ENCODE data around the gene ABL2.
A peak's percentile ranks its signal among the peaks of the same experiment; 100 is the strongest.

Gene ABL2

DNA sequence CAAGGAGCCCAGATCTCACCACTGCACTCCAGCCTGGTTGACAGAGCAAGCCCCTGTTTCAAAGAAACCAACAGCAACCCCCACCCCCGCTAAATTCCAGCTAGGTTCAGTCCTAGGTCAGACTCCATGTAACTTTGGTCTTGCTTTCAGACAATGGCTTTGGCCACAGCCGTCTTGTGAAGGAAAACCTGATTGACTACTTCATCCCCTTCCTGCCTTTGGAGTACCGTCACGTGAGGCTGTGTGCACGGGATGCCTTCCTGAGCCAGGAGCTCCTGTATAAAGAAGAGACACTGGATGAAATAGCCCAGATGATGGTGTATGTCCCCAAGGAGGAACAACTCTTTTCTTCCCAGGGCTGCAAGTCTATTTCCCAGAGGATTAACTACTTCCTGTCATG is 134.7 kb downstream of the ABL2 start:
- DNase-seq (ENCODE audit: low read depth in 2 of 2), result no peak

DNA sequence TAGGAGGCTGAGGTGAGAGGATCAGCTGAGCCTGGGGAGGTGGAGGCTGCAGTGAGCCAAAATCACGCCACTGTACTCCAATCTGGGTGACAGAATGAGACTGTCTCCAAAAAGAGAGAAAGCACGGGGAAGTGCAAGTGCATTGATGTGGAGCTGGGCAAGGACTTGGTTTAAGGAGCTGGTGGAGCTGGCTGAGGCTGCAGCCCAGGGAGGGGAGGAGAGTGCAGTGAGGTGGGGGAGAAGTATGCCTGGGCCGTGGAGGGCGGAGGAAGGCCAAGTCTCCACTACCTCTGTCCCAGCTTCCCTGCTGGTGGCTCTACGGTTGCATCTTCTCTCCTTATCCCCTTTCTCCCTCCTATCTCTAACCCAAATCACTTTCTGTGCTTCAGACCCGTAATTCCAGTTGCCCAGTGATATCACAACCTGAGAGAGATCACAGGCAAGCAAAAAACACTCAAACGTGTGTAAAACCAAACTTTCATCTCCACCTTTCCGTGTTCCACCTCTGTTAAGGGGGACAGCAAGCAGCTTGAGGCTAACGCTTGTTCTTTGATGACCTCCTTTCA is 136.5 kb downstream of the ABL2 start:
- DNase-seq (ENCODE audit: low read depth in 2 of 2), result no peak

DNA sequence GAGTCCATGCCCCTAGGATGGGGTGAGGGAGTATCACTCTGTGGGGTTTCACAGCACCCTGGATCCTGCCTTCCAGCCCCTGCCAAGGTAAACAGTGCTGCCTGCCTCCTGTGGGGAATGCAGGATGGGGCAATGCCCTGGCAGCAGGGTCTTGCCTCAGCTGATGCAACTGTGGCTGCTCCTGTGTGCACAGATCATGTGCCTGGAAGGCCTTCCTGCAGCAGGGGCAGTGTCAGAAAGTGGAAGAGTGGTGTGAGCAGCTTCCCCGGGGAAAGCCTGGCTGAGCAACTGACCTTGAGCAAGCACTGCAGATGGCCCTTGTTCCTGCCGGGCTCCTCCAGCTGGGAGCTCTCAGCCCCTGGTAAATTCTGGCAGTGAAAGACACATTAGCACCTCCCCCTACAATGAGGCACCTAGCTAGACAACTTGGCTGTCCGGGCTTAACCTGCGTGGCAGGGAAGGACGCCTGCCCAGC is 137.7 kb downstream of the ABL2 start:
- no peak for DNase-seq (ENCODE audit: low read depth in 2 of 2)

DNA sequence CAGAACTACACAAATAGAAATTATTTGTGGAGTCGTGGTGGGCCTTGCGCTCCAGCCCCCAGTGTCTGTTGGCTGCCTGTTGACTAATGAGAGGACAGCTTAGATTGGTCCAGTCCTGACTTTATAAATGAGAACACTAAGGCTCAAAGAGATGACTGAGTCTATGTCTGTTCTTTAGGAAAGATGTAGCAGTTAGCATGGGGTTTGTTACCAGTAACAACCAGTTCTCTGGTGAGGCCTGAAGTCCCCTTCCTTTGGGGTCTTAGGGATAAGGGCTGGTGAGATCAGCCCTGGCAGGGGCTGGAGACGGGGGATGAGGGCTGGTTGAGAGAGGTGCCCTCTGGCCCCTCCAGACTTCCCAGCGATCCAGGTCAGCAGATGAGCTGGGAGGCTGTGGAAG is 138.6 kb downstream of the ABL2 start:
- no peak for DNase-seq (ENCODE audit: low read depth in 2 of 2)

DNA sequence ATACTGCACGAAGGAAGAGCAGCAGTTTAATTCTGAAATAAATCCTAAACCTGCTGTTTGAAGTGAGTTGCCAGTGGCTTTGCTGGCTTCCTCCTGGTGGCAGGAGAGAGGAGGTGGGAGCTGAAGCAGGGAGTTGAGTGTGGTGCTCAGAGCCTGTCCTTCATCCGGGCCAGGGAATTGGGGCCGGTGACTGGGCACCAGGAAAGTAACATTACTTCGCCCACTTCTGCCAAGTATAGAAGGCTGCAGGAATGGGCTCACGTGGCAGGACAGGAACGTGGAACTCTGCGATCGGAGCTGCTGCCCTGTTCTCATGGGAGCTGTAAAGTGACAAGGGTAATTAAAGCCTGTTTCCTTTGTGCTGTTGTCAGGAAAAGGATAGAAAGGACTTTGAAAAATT is 139.0 kb downstream of the ABL2 start:
- no peak for DNase-seq (ENCODE audit: low read depth in 2 of 2)

DNA sequence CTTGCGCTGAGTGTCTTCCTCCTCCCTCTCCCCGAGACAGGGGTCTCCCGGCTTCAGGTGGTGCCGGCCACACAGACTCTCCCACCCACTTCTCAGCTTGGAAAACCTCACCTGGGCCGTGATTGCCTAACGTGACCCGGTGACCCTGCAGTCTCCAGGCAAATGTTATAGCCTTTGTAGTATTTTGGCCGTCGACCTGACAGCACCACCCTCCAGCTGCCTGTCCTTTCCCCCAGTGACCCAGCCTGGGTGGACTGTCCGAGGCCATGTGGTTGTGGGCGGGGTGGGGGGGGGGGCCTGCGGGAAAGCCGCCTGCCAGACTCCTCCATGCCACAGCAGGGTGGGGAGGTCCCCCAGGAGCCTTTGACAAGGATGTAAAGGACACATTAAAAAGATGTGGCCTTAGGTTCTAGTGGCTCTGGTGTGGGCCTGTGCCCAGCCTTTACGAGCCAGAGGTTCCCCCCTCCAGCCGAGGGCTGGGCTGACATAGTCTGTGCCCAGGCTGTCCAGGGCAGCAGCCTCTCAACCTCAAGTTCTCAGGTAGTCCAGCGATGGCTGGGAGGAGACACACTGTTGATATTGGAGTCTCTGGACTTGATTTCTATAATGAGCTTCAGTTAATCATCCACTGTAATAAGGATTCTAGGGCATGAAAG is 139.5 kb downstream of the ABL2 start:
- no peak for DNase-seq (ENCODE audit: low read depth in 2 of 2)

DNA sequence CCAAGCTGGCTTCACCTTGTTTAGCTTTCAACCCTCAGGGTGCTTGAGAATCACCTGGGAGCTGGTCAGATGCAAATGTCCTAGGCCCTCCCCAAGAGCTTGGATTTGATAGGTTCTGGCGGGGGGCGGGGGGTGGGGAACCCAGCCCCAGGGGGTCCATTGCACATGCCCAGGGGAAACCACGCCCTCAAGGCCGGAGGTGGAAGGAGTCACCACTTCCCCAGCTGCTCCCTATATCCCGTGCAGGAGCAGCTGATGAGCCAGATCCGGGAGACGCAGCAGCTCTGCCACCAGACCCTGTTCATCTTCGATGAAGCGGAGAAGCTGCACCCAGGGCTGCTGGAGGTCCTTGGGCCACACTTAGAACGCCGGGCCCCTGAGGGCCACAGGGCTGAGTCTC is 141.8 kb downstream of the ABL2 start:
- no peak for DNase-seq (ENCODE audit: low read depth in 2 of 2)

DNA sequence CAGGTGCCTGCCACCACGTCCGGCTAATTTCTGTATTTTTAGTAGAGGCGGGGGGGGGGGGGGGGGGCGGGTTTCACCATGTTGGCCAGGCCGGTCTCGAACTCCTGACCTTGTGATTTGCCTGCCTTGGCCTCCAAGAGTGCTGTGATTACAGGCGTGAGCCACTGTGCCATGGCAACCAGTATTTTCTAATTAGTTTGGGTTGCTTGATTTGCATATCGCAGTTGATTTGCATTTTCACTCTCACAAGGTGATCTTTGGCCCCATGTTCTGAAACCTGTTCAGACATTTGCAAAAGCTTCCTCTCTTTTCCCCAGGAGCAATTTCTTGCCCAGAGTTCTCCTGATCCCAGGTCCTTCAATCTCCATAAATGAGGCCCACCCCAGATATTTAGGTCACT is 145.9 kb downstream of the ABL2 start:
- no peak for DNase-seq (ENCODE audit: low read depth in 2 of 2)

DNA sequence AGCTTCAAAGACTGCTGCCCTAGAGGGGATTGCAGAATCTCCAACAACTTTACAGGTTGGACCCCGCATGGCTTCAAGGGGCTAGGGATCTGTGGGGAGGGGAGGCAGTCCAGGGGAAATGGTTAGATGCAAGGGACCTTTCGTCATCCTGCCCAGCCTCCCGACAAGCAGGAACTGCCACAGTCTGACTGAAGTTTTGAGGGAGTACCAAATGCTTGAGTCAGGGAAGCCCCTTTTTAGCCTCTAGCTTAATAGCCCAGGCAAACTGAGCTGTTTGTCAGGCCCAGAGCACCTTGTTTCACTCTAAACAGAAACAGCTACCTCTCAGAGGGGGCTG is 146.5 kb downstream of the ABL2 start:
- no peak for DNase-seq (ENCODE audit: low read depth in 2 of 2)

DNA sequence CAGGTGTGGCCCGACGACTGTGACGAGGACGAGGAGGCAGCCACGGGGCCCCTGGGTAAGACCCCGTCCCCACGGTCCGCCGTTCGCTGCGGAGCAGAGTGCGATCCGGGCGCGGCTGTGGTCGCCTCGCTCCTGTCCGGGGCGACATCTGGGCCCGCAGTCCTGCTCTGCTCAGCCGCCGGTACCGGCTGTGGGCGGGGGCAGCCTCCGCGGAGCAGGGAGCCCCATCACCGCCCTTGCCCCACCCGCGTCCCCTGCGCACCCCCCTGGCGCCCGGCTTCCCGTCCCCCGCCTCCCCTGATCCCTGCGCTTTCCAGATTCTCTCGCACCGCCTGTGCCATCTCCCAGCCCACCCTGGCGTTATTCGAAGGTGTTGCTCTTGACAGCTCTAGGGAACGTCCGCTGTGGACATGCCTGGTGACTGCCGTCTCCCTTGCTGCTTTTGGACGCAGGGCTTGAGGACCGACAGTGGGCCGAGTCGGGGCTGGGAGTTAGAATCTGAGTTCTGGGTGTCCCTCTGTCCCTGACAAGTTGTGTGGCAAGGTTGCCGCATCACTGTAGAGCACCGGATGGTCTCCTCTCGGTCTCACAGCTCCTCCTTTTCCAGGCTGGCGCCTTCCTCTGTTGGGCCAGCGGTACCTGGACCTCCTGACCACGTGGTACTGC is 147.0 kb downstream of the ABL2 start:
- no peak for DNase-seq (ENCODE audit: low read depth in 2 of 2)

DNA sequence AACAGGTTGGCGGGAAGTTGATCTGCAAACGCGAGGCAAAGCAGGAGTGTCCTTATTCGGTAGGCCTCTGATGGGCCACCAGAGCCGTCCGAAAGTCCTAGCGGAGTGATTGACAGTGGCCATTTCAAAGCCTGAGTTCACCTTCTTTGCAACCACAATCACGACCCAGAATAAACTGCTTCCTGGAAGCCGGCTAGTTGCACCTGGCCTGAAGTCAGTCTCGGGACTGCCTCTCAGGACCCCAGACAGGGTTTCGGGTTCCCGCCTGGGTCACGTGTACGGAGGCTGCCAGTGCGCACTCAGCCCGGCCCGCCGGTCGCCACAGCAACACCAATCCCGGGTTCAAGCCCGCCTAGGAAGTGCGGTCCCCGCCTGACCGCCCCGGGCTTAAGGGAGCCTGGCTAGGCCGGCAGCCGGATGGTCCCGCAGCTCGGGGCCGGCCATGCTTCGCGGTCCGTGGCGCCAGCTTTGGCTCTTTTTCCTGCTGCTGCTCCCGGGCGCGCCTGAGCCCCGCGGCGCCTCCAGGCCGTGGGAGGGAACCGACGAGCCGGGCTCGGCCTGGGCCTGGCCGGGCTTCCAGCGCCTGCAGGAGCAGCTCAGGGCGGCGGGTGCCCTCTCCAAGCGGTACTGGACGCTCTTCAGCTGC is 147.7 kb downstream of the ABL2 start, which contains the start of gene TOR3A:
TOR3A (plus strand) TSS at position 384 of the 646 bp plus-strand sequence; CDS start at position 443, 59 bp downstream.
- peak; percentile 39 to 59 for DNase-seq (ENCODE audit: low read depth in 2 of 2)

DNA sequence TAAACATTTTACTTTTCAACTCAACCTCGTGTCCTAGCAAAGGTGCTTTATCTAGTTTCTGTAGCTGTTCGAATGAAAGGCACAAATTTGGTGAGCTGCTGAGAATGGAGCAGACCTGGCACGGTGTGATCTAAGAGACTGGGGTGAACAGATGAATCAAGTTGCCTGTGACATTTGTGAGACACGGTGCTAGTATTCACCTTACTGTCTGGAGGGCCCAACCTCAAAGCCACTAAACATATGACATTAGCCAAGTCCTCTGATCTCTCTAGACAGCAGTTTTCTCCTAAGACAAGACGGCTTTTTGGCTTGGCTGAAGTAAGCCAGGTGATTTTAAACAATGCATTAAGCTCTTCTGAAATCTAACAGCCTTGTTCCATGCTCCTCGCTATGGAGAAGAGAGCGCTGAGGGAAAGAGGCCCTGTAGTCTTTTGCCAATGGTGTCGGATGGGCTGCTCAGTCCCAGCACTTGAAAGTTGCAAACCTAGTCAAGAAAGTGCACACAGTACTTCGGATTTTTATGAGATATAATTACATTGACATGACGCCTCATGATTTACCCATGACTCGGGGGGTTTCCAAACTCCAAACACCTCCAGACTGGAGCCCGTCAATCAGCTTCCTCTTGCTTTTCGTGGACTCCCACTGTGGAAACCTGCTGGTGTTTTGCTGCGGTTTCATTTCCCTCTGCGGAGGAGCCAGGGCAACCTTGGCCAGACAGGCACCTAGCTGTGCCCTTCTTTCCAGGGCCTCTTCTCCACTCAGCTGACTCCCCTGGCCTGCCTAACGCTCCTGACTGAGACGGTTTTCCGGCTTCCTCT is 148.4 kb downstream of the ABL2 start:
- DNase-seq (ENCODE audit: low read depth in 2 of 2), result no peak

DNA sequence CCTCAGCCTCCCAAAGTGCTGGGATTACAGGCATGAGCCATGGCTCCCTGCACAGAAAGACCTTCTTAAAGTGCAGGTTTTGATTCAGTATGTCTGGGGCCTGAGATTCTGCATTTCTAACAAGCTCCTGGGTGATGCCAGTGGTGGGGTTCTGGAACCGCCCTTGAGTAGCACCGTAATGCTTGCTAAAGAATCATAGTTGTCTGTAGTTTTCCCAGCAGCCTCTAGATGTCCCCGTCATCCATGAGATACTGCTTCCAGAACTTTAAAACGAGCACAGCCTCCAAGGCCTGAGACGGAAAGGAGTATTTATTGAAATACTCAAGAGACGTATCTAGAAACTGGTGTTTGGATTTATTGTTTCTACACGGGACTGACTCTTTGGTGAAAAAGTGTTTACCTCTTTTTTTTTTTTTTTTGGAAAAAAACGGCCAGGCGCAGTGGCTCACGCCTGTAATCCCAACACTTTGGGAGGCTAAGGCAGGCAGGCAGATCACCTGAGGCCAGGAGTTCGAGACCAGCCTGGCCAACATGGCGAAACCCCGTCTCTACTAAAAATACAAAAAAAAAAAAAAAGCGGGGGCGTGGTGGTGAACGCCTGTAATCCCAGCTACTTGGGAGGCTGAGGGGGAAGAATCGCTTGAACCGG is 150.2 kb downstream of the ABL2 start:
- peak; percentile 39 to 46 for DNase-seq (ENCODE audit: low read depth in 2 of 2)

DNA sequence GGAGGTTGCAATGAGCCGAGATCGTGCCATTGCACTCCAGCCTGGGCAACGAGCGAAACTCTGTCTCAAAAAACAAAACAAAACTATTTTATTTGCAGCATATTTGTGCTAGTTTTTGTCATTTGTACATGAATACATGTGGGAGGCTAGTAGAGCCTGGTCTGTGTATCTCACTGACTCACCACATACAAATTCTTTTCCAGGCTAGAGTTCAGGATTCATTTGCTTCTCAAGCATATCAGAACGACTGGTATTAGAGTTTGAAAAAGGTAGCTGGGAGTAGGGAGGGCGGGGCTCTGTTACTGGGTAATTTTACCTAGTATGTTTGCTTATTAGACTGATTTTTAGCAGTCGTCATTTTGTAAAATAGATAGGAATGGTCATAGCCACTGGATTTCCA is 152.1 kb downstream of the ABL2 start:
- DNase-seq (ENCODE audit: low read depth in 2 of 2), result no peak

DNA sequence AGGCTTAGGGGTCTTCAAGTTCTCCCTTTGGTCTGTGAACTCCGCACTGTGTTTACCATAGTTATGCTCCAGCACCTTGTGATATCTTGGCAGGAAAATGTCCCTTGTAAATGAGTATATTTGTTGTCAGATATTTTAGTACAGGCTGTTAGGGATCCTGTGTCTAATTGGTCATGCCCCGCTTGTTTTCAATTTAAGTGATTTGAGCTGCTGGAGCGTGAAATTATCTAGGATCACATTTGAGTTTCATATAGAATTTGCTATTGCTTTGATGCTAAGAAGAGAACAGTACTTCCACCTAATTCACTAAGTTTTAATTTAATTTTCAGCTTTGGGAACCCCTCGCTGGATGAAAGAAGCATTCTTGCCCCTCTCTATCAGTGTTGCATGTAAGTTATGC is 163.0 kb downstream of the ABL2 start:
- no peak for DNase-seq (ENCODE audit: low read depth in 2 of 2)

DNA sequence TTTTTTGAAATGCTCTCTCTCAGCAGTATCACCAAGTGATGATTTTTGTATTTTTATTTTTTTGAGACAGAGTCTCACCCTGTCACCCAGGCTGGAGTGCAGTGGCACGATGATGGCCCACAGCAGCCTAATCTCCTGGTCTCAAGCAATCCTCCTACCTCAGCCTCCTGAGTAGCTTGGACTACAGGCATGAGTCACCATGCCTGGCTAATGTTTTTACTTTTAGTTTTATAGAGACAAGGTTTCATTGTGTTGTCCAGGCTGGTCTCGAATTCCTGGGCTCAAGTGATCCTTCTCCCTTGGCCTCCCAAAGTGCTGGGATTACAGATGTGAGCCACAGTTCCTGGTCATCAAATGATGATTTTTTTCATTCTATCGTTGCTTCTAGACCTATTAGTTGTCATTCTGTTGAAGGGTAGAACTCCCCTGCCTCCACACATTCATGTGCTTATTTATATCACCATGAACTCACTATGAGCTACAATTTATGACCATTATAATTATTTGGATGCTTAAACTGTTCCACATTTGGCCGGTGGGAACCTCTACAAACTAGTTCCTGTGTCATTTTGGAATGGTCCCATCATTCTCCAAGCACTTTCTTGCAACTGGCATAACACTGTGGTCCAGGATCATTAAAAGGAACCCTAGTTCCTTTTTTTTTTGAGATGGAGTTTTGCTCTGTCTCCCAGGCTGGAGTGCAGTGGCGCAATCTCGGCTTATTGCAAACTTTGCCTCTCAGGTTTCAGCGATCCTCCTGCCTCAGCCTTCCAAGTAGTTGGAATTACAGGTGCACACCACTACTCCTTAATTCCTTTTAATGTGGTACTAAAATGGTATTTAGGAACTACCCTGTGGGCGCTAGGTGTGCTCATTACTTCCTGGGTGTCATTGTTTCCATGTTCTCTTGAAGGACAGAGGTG is 167.9 kb downstream of the ABL2 start:
- DNase-seq (ENCODE audit: low read depth in 2 of 2), result no peak

DNA sequence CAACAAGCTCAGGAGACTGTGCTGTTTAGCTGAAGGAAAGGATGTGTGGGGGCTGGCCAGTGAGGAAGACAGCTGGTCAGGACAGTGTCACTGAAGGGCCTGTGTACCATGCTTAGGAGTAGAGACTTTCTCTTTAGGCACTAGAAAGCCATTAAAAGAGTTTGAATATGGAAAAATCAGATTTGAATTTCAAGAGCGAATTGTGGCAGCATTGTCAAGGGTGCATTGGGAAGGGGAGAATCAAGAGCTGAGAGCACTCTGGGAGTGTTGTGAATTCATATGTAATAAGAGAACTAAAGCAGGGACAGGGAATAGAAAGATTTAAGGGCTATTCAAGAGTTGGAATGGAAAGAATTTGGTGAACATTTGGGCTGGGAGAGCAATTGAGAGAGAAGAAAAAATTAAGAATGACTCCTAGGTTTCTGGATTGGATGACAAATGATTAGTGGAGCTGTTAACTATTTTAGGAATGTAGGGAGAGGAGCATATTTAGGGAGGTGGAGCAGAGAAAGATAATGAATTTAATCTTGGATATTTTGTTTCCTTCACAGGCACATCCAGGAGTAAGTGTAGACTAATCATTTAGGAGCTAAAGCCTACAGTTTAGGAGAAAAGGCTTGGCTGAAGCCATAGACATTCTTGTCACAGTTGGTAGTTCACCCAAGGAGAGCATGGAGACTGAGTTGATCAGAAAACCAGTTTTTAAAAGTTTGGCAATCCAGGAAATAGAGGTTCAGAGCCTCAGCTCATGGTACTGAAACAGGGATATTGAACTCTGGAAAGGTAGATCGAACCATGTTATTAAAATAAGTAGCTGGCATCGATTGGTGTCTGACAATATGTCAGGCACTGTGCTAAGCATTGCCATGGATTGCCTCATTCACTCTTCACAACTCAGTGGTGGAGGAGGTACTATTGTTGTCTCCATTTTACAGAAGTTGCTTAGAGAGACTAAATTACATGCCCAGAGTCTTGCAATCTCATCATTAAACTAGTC is 170.7 kb downstream of the ABL2 start:
- peak; percentile 74 to 75 for DNase-seq (ENCODE audit: low read depth in 2 of 2)

DNA sequence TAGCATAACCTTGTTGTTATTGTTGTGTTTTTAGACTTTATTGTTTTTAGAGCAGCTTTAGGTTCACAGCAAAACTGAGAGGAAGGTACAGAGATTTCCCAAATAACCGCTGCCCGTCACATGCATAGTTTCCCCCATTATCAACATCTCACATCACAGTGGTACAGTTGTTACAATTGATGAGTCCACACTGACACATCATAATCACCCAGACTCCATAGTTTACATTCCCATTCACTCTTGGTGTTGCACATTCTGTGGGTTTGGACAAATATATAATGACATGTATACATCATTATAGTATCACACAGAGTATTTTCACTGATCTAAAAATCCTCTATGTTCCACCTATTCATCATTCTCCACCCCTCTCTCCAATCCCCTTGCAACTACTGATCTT is 173.5 kb downstream of the ABL2 start:
- no peak for DNase-seq (ENCODE audit: low read depth in 2 of 2)

DNA sequence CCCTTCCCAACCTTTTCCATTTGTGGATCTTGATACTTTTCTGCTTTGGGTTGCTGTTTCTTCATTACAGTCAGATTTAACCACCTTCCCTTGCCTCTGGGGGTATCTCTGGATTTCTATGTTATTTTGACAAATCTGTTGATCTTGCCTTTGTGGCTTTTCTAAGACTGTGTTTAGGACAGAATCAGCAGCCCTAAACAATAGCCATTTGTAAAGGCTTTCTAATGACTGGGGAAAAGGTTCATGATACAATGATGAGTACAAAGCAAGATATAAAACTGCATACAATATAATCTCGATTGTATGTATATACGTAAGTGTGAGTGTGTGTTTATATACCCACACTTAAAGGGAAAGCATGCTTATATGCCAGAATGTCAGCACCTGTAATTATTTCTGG is 176.0 kb downstream of the ABL2 start:
- no peak for DNase-seq (ENCODE audit: low read depth in 2 of 2)
